GM04503 (cell line): ENCODE results near the gene RAD9A.
A peak's percentile ranks its signal among the peaks of the same experiment; 100 is the strongest.

ENCODE experiments used
- DNase-seq: peaks from one replicate; pipeline ENCODE4 v3.0.0-alpha.2; 2012; ENCODE audit warnings: low read depth

RAD9A gene

DNA sequence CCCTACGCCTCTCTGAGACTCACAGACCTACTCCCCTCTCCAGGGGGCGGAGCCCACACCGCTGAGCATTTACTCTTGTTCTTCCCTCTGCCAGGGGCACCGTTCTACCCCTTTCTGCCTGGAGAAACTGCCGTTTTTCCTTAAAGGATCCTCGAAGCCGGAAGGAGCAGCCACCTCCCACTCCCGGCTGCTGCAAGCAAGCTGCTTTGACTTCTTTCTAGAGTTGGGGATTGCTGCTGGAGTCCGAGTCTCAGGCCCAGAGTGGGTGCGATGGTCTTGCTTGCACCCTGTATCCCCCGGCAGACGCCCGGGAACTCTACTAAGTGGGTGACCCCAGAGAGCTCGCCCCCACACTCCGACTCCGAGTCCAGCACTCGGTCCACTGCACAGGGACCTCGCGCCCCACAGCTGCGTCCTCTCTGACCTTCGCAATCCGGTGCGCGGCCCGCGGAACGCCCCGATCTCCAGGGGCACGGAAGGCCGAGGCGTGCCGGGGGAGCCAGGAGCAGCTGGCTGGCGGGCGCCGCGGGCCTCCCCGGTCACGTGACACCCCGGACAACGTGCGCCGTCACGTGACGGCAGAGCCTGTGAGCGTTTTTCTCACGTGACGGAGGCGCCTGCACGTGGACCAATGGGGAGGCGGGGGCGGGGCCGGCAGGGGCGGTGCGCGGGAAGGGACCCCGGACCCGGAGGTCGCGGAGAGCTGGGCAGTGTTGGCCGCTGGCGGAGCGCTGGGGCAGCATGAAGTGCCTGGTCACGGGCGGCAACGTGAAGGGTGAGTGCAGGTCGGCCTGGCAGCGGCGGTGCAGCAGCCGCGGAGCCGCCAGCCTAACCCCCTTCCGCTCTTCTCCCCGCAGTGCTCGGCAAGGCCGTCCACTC, at the start of gene RAD9A:
RAD9A (plus strand) TSS at position 683 of the 879 bp plus-strand sequence; CDS start at position 742, 59 bp downstream.
- DNase-seq, result peak; percentile 61

- no peak for DNase-seq
These were observed 47.5 kb upstream of the RAD9A start for GRCh38 chr11:67344264-67344663.

DNA sequence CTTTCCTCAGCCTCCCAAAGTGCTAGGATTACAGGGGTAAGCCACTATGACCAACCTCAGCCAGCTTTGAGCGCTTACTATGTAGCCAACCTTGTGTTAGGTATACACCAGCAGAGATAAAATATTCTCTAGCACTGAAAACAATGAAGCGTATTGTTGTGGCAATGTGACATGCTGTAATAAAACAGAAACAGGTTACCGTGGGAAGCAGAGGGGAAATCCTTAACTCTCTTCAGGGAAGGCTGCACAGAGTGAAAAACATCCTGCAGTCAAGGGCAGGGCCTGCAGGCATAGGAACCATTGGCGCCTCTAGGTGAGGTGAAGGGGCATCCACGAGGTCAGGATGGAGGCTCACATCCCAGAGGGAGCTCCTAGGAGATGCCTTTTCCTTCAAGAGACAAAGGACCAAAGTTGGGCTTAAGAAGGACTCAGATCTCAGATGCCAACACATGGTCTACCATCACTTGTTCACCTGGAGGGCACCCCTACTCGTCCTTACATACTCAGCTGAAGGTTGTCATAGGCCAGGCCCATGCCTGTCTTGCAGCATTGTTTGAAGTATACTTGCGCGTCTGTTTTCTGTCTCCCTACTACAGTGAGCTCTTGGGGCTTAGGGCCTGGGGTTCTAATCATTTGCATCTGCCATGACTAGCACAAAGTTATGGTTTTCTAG, 46.4 kb upstream of the RAD9A start:
- no peak for DNase-seq

GRCh38 chr11:67345920-67346819, 45.6 kb upstream of the RAD9A start:
- DNase-seq, result no peak

DNA sequence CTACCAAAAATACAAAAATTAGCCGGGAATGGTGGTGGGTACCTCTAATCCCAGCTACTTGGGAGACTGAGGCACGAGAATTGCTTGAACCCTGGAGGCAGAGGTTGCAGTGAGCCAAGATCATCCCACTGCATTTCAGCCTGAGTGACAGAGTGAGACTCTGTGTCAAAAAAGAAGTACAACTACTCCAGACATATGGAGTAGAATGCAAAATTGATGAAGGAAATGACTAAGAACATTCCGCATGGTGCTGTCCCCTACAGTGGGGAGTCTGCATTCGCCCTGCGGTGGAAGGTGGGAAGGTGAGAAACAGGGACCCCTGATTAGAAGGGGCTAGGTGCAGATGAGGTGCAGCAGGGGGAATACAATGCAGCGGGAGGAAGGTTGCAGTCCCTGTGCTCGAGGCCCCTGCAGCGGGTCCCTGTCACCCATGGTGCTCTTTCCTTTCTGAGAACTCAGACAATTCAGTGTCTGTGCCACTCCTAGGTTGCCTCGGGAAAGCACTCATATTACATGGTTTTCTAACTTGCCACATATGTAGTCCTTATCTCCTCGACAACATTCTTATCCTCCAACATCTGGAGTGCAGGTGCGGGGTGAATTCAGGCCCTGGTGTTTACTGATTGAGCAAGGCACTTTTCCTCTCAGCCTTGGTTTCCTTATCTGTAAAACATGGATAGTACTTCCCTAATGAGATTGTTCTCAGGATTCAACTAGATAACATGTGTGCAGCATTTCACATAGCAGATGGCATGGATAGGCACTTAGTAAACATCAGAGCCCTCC, 43.6 kb upstream of the RAD9A start:
- DNase-seq, result no peak

- DNase-seq, result no peak
These were observed 42.8 kb upstream of the RAD9A start for GRCh38 chr11:67349036-67349435.

DNA sequence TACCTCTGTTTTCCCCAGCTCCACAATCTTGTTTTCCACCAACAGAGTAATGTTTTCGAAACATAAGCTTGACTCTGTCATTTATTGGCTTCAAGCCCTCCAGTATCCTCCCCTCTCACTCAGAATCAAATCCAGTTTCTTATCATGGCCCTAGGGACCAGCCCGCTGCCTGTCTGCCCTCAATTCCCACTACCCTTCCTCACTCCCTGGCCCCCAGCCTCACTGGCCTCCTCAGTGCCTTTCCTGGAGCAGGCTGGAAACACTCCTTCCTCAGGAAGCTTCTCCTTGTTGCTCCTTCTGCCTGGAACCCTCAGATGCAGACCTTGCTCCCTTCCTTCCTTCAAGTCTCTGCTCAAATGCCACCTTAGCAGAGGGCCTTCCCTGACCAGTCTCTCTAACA, 42.3 kb upstream of the RAD9A start:
- no peak for DNase-seq

DNA sequence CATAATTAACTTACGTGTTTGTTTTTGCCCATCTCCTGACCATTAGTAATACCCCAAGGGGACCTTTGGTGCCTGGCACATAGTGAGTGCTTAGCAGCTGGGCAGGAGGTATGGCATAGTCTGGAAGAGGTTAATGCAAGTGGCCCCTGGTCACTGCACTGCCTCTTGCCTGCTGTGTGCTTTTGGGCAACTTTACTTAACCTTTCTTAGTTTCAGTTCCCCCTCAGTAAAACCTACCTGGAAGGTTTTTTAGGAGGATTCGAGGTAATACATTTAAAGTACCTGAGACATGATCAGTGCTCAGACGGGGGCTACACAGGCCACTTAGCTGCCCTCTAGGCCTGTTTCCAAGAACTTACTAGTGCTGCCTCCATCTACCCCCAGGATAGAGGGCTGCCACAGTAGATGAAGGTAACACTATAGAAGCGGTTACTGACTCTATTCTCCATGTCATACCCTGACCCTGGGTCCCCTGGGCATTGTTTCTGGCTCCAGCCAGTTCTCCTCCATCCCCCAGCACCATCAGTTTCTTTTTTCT, 41.8 kb upstream of the RAD9A start:
- DNase-seq, result no peak

- no peak for DNase-seq
These were observed 40.3 kb upstream of the RAD9A start for GRCh38 chr11:67351275-67352005.

DNA sequence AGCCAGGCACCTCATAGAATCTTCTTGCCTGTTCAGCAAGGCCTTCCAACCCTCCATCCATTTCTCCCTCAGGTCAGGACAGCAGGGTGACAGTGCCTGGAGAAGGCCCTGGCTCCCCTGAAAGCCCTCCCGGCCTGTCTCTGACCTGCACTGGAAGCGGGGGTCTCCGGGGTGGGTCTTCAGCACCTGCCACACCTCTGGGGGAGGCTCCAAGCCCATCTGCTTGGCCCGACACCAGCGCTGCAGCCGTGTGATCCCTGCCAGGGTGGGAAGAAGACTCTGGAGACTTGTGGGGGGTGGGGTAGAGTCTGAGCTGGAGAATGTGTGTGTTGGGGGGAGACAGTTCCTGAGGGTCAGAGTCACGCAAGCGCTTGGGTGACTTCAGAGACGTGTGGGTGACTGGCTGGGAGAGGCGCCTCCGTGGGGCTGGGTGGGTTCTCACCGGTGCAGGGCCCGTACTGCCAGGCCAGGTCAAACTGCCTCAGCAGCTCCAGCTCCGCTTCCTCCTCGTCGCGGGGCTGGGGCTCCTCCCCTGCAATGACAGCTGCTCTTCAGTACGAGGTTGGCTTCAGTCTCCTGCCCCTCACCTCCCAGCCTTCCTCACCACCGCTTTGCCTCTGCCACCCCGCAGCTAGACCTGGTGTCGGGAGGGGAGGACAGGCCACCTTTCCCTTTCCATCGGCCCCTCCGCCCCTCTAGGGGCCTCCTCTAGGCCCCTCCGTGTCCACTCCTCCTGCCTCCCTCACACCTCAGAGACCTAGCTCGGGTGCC, 39.1 kb upstream of the RAD9A start:
- no peak for DNase-seq

DNA sequence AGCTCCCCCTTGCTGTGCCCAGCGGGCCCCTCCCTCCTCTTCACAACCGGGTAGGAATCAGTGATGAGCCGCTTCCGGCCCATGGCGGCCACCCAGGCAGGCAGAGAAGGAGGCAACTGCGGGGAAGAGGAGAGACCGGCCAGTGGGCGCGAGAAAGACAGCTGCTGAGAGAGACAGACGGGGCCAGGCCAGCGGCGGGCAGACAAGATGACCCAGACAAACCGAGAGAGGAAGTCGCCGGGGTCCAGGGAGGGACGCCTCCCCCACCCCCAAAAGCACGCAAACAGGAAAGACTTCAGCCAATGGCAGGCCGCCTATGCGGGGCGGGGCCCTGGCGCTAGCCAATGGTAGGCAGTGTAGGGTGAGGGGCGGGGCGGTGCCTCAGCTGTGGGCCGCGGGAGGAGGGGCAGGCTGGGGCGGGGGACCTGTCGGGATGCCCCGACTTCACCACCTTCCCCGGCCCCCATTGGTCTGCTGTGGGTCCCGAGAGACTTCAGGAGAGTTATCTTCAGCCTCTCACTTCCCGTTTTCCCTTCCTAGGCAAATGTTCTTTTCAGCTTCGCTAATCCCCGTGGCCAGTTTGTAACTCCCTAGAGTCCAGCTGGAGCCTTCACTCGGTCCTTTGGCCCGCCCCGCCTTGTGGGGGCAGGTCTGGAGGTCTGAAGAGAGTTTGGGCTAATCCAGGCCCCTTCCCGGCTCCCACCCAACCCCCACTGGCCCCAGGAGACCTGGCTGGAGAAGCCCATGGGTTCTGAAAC, 38.3 kb upstream of the RAD9A start, which contains the start of gene POLD4:
POLD4 (minus strand) TSS at position 230 of the 758 bp plus-strand sequence; CDS start at position 83, 147 bp downstream.
- peak; percentile 87 for DNase-seq

- DNase-seq, result peak; percentile 95
These were observed 37.4 kb upstream of the RAD9A start for GRCh38 chr11:67354075-67355022.

DNA sequence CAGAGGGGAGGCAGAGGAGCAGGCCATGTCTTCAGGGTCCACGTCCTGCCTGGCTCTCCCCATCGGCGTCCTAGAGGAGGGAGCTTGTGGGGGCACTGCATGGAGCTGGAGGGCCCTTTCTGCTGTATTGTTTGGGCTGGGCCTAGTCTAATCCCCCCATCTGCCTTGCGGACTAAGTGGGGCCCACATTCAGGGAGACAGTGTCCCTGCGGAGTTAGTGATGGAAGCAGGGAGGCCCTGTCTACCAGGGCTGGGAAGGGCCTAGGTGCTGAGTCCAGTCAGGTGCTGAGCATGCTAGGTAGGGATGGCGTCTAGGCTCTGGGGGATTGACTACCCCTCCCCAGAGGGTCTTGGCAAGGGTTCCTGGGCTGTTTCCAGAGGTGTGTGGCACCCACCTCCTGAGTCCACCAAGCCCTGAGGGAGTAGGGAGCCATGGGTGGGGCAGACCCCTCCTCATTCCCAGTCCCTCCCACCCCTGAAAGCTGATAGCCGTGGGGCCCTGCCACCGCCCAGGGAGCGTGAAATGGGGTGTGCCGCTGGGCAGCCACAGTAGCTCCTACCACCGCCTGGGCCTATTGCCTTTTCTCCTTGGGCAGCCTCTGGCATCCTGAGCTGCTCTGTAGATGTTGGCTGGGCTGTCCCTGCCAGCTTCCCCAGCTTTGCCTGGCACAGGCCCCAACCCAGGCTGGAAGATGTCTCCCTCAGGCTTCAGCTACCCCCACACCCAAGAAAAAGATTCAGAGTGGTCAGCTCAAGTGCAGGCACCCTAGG, 36.6 kb upstream of the RAD9A start:
- no peak for DNase-seq

- DNase-seq, result no peak
These were observed 35.9 kb upstream of the RAD9A start for GRCh38 chr11:67355794-67356386.

DNA sequence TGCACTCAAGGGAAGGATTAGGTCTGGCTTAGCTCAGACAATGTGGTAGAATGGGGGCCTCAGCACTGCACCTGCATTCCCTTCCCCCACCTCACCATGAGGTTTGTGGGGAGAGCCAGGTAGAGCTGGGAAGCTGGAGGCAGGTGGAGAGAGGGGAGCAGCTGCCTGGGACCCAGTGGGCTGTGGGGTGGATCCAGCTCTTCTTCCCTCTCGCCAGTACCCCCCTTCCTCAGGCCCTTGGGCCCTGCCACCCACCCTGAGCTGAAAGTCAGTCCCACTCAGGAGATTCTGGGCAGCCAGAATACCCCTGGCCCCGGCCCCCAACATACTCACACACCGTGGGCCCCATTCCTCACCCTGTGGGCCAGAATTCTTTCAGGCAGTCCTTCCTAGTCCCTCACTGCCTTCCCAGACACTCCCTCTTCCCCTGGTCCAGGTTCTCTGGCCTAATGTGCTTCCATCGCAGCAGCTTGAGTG, 35.4 kb upstream of the RAD9A start:
- DNase-seq, result no peak

DNA sequence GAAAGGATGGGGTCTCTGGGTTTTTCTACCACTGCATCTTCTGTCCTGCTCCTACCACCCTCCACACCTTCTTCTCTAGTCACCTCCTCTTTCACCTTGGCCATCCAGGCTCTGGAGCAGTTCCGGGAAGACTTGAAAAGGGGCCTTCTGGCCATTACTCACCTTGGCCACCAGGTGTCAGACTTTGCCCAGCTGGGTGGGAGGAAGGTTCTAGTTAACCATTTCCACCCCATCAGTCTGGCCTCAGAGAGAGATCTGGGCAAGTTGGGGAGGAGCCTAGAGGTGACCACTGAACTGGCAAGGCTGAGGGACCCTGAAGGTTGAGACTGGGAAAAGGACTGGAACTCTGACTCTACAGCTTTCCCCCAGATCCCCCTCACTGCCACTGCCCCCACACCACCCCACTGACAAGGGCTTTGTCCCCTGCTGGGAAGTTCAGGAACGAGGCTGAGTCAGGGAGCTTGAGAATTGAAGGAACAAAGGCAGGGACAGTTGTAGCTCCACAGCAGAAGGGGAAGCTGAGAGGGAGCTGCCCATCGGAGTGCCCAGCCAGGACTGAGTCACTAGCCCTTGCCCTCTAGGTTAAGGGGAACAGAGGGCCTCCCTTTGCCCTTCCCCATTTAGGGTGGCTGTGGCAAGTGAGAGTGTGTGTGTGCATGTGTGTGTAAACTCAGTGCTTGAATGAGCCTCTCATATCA, 34.8 kb upstream of the RAD9A start:
- DNase-seq, result no peak
